ENCODE data around the gene MSH3. TPM values are rescaled to one million over a fixed set of nuclear protein-coding genes. Genes with fewer than 3 reads are reported as not detected.

The MSH3 gene
- total RNA-seq, 1 donor from 2014 or later, result 8.7 TPM

DNA sequence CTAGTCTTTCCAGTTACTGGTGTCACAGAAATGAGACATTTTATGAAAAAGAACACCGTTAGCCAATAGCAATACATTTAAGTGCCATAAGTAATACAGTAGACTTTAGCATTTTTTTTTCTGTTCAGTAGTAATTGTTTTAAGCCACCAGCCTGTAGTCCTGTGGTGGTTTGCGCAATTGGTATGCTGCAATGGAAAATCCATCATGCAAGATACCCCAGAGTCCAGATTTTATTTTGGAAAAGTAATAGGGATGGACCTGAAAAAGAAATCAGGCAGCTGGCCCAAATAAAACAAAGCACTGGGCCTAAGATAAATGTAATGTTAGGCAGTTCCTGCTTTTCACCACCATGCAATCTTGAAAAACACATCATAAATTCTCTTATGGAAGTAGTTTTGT, 211.1 kb downstream of the MSH3 start:
- Histone ChIP-seq H3K9me3 (no peaks in the 10 kb centered on the region), H3K27ac (no peak overlapping the region), H3K36me3 (peaks cover 12 to 13% of the 10 kb centered on the region in 2 donors), H3K4me3 (no peak overlapping the region), H3K4me1 (no peaks in the 10 kb centered on the region), H3K27me3 (no peaks in the 10 kb centered on the region)
- intact Hi-C loops (cut with DNase I), result no loop called here
- TF ChIP-seq, protein P1, sequence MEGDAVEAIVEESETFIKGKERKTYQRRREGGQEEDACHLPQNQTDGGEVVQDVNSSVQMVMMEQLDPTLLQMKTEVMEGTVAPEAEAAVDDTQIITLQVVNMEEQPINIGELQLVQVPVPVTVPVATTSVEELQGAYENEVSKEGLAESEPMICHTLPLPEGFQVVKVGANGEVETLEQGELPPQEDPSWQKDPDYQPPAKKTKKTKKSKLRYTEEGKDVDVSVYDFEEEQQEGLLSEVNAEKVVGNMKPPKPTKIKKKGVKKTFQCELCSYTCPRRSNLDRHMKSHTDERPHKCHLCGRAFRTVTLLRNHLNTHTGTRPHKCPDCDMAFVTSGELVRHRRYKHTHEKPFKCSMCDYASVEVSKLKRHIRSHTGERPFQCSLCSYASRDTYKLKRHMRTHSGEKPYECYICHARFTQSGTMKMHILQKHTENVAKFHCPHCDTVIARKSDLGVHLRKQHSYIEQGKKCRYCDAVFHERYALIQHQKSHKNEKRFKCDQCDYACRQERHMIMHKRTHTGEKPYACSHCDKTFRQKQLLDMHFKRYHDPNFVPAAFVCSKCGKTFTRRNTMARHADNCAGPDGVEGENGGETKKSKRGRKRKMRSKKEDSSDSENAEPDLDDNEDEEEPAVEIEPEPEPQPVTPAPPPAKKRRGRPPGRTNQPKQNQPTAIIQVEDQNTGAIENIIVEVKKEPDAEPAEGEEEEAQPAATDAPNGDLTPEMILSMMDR (IDR thresholded peaks at IDR 0.05), result no peak
- no peak for DNase-seq (ENCODE audit: low spot score in 2 of 2)

DNA sequence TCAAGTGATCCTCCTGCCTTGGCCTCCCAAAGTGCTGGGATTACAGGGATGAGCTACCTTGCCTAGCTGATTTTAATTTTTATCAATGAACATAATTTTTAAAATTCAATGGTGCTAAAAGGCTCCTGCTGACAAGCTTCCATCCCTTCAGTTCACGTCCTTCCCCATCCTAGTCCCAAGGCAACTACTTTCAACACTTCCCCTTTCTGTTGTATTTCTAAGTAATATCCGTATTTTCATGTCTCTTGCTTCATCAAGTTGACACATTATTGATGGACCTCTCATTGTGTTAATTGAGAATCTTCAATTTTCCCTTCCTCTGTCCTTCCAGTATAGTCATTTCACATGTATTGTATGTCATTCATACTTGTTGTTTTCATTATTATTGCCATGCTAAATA, 211.9 kb downstream of the MSH3 start:
- Histone ChIP-seq H3K27me3 (no peaks in the 10 kb centered on the region), H3K9me3 (no peaks in the 10 kb centered on the region), H3K36me3 (peaks cover 12 to 13% of the 10 kb centered on the region in 2 donors), H3K4me1 (no peaks in the 10 kb centered on the region), H3K27ac (no peak overlapping the region), H3K4me3 (no peak overlapping the region)
- intact Hi-C loops (cut with DNase I), result no loop called here
- TF ChIP-seq, protein P1 (IDR thresholded peaks at IDR 0.05), result no peak
- DNase-seq (ENCODE audit: low spot score in 2 of 2), result no peak

DNA sequence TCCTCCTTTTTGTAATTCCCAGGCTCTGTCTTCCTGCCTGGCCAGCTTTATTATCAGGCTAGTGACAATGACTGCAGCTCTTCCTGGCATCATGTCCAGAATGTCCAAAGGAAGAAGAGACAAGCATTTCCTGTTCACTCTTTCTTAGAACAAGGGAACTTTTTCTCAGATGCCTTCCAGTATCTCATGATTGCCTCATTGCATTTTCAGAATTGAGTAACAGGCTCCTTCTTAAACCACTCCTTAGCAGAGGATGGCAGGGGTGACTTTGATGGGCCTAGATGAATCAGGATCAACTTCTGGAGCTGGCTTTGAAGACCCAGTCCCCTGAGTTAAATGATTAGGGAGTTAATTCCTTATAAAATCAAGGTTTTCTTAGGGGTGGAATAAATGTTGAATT, 212.8 kb downstream of the MSH3 start:
- H3K4me3 ChIP-seq, result no peak overlapping the region
- H3K9me3 ChIP-seq, result no peaks in the 10 kb centered on the region
- TF ChIP-seq, protein P1 (IDR thresholded peaks at IDR 0.05), result no peak
- no peak overlapping the region for H3K27ac ChIP-seq
- intact Hi-C loops (cut with DNase I), result no loop called here
- no peaks in the 10 kb centered on the region for H3K27me3 ChIP-seq
- H3K36me3 ChIP-seq, result peaks cover 9 to 13% of the 10 kb centered on the region in 2 donors
- no peaks in the 10 kb centered on the region for H3K4me1 ChIP-seq
- DNase-seq (ENCODE audit: low spot score in 2 of 2), result no peak

DNA sequence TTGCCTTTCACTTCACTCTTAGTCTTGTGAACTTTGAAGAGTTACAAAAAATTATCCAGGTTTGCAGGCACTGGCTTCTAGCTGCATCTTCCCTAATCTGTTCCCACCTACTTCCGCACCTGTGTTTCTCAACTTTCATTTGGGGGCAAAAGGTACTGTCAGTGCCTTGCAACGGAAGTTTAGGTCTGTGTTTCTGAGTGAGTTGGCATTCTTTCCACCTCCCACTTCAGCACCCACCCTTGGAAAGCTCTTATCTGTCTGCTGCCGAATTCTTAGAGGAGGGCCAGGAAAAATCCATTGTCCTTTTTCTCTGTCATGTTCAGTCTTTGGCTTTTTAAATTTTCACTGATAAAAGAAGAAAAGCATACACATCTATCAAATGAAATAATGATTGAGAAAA, 216.0 kb downstream of the MSH3 start:
- DNase-seq (ENCODE audit: low spot score in 2 of 2), result no peak
- intact Hi-C loops (cut with DNase I), result no loop called here
- no peaks in the 10 kb centered on the region for H3K9me3 ChIP-seq
- TF ChIP-seq, protein P1 (IDR thresholded peaks at IDR 0.05), result no peak
- no peak overlapping the region for H3K27ac ChIP-seq
- H3K36me3 ChIP-seq, result peaks cover 16 to 20% of the 10 kb centered on the region in 2 donors
- H3K4me3 ChIP-seq, result no peak overlapping the region
- no peaks in the 10 kb centered on the region for H3K4me1 ChIP-seq
- H3K27me3 ChIP-seq, result no peaks in the 10 kb centered on the region

DNA sequence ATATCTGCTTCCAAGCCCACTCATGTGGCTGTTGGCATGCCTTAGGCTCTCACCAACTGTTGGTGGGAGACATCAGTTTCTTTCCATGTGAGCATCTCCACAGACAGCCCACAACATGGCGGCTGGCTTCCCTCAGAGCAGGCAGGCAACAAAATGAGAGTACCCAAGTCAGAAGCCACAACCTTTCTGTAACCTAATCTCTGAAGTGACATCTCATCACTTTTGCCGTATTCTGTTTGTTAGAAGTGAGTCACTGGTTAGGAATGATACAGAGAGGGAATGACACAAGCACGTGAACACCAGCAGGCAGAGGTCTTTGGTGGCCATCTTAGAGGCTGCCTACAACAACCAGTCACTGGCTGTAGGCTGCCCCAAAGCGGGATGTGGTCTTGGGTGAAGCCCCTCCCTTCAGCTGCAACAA, 217.1 kb downstream of the MSH3 start:
- Histone ChIP-seq H3K36me3 (peaks cover 9 to 23% of the 10 kb centered on the region in 2 donors), H3K4me3 (no peak overlapping the region), H3K4me1 (no peaks in the 10 kb centered on the region), H3K9me3 (no peaks in the 10 kb centered on the region), H3K27ac (no peak overlapping the region), H3K27me3 (no peaks in the 10 kb centered on the region)
- no peak for DNase-seq (ENCODE audit: low spot score in 2 of 2)
- intact Hi-C loops (cut with DNase I), result no loop called here
- TF ChIP-seq, protein P1 (IDR thresholded peaks at IDR 0.05), result no peak

DNA sequence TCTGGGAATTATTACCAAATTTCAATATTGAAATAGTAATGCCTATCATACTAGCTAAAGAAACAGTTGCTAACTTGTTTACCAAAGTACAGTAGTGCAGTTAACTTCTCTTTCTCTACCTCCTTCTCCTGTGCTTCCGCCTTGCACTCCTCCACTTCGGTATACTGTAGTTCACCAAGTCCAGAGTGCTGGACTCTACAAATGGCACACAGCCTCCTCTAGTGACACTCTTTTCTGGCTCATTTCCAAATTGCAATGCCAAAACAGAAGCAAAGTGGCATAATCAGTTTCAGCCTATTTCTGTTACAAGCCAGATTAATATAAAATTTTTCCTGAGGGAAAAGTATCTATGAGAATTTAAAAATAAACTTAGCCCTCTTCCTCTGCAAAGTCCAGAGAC, 219.7 kb downstream of the MSH3 start:
- H3K9me3 ChIP-seq, result no peaks in the 10 kb centered on the region
- H3K27ac ChIP-seq, result no peak overlapping the region
- H3K4me3 ChIP-seq, result no peak overlapping the region
- intact Hi-C loops (cut with DNase I), result no loop called here
- peaks cover 15 to 33% of the 10 kb centered on the region in 2 donors for H3K36me3 ChIP-seq
- H3K27me3 ChIP-seq, result no peaks in the 10 kb centered on the region
- TF ChIP-seq, protein P1 (IDR thresholded peaks at IDR 0.05), result no peak
- H3K4me1 ChIP-seq, result no peaks in the 10 kb centered on the region
- DNase-seq (ENCODE audit: low spot score in 2 of 2), result no peak

Data from ascending aorta (tissue), 2 donors.